TTC549 (cell line): ENCODE measurements around the gene PREPL.
"Not testable (repeated sequence)": the region's sequence is repeated elsewhere in the genome, so short reads cannot be mapped to it uniquely, and the experiment has no call there.

Experiments
- FAIRE-seq: peaks from 2 replicates; lab custom pipeline; 2012; peaks lifted over from hg19 to GRCh38; lab: Jason Lieb, UNC

PREPL gene

DNA sequence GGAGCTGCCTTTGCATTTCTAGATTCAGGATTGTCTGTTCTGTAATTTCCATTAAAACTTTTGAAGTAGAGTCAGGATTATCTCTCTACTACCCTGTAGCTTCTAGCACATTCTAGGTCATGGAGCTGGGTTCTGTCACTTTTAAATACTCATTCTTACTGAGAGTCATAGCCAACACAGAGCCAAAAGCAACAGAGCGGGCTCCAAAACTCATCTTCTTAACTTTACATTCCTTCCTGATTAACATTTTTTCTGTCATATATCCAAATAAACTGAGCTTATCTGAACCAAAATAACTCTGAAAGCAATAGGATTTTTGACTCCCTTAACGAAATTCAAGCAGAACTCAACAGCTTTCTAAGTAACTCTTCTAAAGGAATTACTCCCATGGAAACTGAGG lies 12.9 kb downstream of the PREPL start:
- FAIRE-seq: no peak

DNA sequence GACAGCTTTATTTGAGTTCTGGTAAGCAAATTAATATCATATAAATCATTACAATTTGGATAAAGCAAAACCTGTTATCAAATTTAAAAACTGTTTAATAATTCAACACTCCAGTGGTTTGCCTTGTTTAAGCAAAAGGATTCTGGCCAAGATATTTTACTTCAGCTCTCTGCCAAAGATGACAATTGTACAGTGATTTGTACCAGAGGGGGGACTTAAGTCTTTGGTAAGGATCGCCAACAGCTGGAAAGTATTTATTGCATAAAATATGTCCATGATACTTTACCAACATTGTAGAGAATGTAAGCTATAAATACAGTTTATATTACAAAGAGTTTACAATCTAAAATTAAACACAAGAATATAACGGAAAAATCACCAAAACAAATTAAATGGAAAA lies 13.8 kb downstream of the PREPL start:
- peak; percentile 64 for FAIRE-seq

- no peak for FAIRE-seq
Observed at GRCh38 chr2:44342854-44343253, 18.4 kb downstream of the PREPL start.

- FAIRE-seq: peak; percentile 11
Observed at GRCh38 chr2:44335806-44336538, 25.3 kb downstream of the PREPL start.

DNA sequence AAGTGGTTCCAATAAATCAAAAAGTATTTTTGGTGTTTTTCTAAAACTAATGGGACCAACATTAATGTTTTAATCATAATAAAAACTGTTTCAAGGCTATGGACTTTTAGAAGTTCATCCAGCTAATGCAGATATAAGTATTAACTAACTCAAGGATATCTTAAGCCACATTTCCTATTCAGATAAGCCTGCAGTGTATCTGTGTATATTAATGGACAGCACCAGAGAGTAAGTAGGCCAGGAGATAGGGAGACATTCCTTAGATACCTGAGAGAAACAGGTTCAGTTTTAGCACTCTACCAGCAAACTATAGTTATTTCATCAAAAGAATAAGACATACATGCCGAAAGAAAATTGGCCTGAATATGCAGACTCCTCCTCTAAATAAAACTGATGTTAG lies 27.3 kb downstream of the PREPL start:
- FAIRE-seq: no peak

- no peak for FAIRE-seq
Observed at GRCh38 chr2:44330801-44331200, 30.5 kb downstream of the PREPL start.

DNA sequence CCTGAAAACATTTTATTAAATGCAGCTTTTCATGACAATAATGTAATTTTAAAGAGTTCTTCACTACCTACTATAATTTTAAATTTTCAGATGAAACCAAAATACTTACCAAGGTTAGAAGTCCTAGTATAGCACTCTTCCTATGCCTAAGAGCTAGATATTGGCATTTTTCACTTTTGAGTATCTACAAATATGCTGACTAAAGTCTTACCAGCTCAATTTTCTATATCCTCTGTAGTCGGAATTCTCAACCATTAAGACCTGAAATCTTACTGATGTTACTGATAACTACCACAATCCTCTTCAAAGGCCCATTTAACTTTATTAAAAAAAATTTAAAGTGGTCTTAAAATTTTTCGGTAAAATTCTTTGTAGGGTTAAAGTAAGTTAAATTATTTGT lies 32.0 kb downstream of the PREPL start:
- FAIRE-seq: peak; percentile 11

DNA sequence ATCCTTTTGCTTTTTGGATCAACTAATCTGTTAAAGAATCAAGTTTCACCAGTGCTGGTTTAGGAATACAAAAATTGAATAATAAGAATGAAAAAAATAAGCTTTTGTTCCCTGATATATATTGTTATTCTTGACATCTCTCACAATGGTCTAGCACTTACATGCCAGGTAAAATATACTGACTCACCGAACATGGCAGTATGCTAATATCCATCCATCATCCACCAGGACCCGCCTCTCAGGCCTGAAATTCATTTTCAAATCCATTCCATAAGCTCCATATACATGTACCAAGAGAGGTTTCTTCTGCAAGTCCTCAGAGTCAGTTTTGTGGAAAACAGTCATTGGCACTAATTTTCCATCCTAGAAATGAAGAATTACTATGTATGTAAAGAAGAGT lies 32.5 kb downstream of the PREPL start:
- FAIRE-seq: no peak

DNA sequence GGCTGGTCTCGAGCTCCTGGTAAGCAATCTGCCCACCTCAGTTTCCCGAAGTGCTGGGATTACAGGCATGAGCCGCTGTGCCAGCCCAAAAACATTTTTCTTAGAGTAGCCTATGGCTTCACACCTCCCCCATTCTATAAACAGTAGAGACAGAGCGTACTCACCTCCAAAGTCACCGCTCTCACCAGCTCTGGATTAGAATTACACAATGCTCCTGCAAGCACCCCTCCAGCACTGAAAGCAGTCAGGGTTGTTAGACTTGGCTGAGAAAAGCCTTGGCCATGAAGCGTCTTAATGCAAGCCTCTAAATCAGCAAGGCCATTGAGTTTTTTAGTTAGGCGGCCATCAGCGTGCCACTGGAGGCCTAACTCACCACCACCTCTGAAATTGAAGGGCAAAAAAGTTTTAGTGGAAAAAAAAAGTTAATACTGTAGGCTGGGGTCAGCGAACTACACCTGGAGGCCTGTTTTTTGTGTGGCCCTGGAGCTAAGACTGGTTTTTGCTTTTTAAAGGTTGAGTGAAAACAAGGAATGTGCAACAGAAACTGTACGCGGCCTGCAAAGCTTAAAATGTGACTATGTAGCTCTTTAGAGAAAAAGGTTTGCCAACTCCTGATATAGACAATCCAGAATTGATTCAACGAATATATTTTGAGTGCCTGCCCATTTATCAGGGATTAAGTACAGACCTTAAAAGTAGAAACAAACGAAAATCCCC lies 34.6 kb downstream of the PREPL start:
- FAIRE-seq: no peak

GRCh38 chr2:44325897-44326296 lies 35.4 kb downstream of the PREPL start:
- FAIRE-seq: no peak

DNA sequence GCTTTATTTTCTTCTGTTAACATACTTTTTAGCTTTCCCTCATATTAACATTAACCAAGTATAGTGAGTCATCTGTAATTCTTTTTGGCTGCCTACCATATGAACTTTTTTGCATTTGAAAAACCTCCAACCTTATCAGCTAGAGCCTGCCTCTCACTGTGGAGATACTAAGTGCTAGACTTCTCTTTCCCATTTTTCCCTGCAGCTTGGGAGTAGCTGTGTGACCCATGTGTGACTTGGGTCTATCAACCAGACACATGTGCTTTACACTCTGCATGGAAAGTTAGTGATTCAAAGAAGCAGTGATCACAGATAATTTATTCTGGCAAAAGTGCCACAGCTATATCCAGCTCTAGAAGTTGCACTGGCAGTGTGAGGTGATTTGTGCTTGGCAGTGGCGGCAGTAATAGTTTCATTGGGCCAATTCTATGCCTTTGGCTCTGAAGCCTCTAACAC lies 36.3 kb downstream of the PREPL start:
- no peak for FAIRE-seq

DNA sequence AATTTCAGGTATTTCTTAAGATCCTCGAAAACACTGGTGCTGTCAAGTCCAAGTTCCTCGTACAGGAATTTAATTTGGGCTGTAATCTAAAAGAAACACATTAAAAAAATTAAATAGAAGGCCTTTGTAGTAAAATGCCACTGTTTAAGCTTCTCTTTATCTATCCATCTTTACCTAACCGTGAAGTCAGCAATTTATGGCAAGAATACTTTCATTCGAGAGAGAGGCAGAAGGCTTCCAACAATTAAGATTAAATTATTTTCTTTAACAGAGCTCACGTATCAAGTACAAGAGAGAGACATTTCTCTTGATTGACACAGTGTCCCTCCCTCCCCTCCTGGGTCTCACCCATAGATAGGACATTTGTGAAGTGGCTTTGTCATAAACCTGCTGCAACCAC lies 39.9 kb downstream of the PREPL start:
- no peak for FAIRE-seq

DNA sequence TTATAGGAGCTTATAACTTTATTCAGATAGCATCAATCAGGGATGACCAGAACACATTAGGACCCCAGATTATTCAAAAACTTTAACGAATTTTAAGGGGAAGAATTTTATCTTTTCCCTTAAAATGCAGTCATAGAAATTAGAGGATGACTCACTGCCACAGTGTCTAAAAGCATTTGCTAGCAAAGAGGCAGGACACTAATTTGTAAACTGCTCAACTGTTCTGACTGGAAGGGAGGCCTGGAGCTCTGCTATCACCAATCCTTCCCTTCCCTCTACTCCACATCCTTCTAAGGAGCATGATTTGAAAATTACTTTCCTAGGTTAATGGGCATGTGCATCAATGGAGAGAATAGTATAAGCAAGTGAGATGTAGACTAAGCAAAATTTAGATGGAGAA lies 40.5 kb downstream of the PREPL start:
- no peak for FAIRE-seq

GRCh38 chr2:44315945-44316344 lies 45.3 kb downstream of the PREPL start:
- FAIRE-seq: no peak

- no peak for FAIRE-seq
Observed at GRCh38 chr2:44314362-44314761, 46.9 kb downstream of the PREPL start.

- no peak for FAIRE-seq
Observed at GRCh38 chr2:44310287-44310686, 51.0 kb downstream of the PREPL start.

DNA sequence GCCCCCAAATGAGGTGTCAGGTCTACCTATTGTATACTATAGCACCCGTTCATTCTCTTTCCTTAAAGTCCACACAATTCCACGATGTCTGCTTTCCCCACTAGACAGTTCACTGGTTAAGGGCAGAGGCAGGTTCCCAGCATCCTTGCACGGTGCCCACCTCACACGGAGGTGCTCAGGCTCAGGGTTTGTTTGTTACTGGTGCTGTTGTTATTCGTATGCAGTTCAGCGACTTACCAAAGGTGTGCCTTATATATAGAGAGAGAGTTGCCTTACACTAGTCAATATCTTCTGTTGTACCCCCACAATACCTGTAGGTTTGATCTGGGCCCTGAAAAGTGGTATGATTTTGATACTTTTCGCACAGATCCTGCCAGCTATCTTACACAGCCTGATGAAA lies 55.4 kb downstream of the PREPL start:
- FAIRE-seq: no peak

DNA sequence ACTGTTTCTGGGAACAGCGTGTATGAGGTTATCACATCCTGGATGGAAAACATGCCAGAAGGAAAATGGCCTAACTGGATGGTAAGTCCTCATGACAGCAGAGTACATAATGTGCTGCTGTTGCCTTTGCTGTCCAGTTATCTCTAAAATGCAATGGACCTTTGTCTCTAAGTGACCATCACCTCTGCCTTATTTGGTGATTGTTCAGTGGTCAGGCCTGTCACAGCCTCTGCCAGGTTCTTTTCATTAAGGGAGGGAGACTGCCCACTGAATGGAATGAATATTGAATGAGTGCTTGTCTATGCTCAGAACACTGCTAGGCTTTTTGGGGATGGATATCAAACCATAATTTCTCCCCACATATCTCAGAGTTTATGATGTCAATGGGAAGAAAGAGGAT lies 57.0 kb downstream of the PREPL start:
- no peak for FAIRE-seq

DNA sequence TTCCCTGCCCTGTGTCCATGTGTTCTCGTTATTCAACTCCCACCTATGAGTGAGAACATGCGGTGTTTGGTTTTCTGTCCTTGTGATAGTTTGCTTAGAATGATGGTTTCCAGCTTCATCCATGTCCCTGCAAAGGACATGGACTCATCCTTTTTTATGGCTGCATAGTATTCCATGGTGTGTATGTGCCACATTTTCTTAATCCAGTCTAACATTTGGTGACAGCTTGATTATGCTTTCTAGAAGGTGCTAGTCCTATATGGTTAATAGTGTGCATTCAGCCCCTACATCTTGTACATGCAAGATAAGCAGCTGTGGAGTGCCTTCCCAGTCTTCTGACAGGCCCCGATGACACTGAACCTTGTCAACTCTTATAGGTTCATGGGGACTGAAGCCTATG lies 57.5 kb downstream of the PREPL start:
- not testable (repeated sequence) for FAIRE-seq

DNA sequence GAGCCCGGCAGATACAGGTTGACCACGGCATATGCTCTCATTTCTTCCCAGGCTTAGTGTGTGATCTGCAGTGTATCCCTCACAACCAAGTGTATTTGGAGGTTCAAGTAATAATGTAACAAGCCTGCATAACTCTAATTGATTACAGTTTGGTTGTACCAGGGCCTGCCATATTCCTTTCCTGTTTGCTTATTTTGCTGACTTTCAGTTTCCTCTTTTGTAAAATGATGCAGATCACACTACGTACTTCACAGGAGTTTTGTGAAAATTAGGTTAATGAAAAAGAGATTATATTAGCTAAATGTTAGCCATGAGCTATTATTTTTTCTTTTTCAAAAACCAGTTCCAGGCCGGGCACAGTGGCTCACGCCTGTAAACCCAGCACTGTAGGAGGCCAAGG lies 60.2 kb downstream of the PREPL start:
- FAIRE-seq: no peak

- no peak for FAIRE-seq
Observed at GRCh38 chr2:44299635-44300034, 61.7 kb downstream of the PREPL start.

GRCh38 chr2:44297431-44297830 lies 63.9 kb downstream of the PREPL start:
- no peak for FAIRE-seq

DNA sequence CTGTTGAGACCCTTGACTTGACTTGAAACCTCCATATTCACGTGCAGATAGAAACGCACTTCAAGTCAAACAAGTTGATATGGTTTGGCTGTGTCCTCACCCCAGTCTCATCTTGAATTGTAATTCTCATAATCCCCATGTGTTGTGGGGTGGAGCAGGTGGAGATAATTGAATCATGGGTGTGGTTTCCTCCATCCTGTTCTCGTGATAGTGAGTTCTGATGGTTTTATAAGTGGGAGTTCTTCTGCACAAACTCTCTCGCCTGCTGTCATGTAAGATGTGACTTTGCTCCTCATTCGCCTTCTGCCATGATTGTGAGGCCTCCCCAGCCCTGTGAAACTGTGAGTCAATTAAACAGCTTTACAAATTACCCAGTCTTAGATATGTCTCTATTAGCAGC lies 64.6 kb downstream of the PREPL start:
- no peak for FAIRE-seq
